ENCODE data around the gene CIAO2B. TPM values are rescaled to one million over a fixed set of nuclear protein-coding genes. Genes with fewer than 3 reads are reported as not detected.

CIAO2B gene
- total and polyA plus RNA-seq, 2 experiments from 2014 or later: 92.4 to 181 TPM

- TF ChIP-seq REST (IDR thresholded peaks at IDR 0.05; ENCODE audit: unreplicated experiment) (no peak), CTCF (conservative IDR thresholded peaks at IDR 0.05; ENCODE audit: low read depth in 2 of 2) (no peak), EZH2phosphoT487 (IDR thresholded peaks at IDR 0.05; ENCODE audit: unreplicated experiment) (no peak), EZH2 (IDR thresholded peaks at IDR 0.05; ENCODE audit: low read depth, unreplicated experiment) (no peak), CREB1 (CRISPR knock-in tag; IDR thresholded peaks at IDR 0.05; ENCODE audit: low read depth) (no peak), ZNF331 (CRISPR knock-in tag; IDR thresholded peaks at IDR 0.05; ENCODE audit: low read depth) (no peak)
Measured at GRCh38 chr16:66894055-66894454, 40.1 kb downstream of the CIAO2B start (continued).

- no peak overlapping the region for H3K4me3 ChIP-seq
- H2AFZ ChIP-seq: no peak overlapping the region
- peaks cover 5% of the 10 kb centered on the region for H3K27me3 Mint-ChIP-seq (ENCODE audit: insufficient read depth, low read depth, poor library complexity)
- no peak for ATAC-seq
- H4K20me1 ChIP-seq (replicated peaks; ENCODE audit: insufficient read depth): no peaks in the 10 kb centered on the region; the same call in 1 of the 2 replicates
- H3K4me1 Mint-ChIP-seq: peaks cover 7% of the 10 kb centered on the region; the same call in 1 of the 3 replicates
- no peak overlapping the region for H3K4me3 Mint-ChIP-seq
- no peaks in the 10 kb centered on the region for H3K36me3 ChIP-seq (ENCODE audit: insufficient read depth)
- no peaks in the 10 kb centered on the region; the same call in 1 of the 2 replicates for H3K4me1 ChIP-seq (ENCODE audit: insufficient read depth)
- no peaks in the 10 kb centered on the region; the same call in 2 of the 3 replicates for H3K9me3 Mint-ChIP-seq
- DNase-seq (ENCODE audit: low spot score): no peak
- no peak overlapping the region for H3K27ac ChIP-seq (ENCODE audit: low read depth)
- 0 out of 2 replicates have a peak, but pooled peaks cover 4% of the 10 kb centered on the region for H3F3A ChIP-seq (replicated peaks; ENCODE audit: low read depth)
- H3K79me2 ChIP-seq (replicated peaks; ENCODE audit: insufficient read depth): 0 out of 2 replicates have a peak, but pooled peaks cover 7% of the 10 kb centered on the region
- H3K27ac Mint-ChIP-seq: no peak overlapping the region
- no peak overlapping the region for H3K4me2 ChIP-seq
- H3K27me3 ChIP-seq (ENCODE audit: insufficient read depth): no peaks in the 10 kb centered on the region
- H3K36me3 Mint-ChIP-seq (ENCODE audit: low read depth): peaks cover 21% of the 10 kb centered on the region; the same call in 2 of the 3 replicates
- no peaks in the 10 kb centered on the region for H3K9me2 ChIP-seq (ENCODE audit: insufficient read depth)
- TF ChIP-seq POLR2AphosphoS5 (IDR thresholded peaks at IDR 0.05; ENCODE audit: low read depth) (no peak), JUNB (IDR thresholded peaks at IDR 0.05; ENCODE audit: unreplicated experiment) (no peak), CREB1 (CRISPR knock-in tag; IDR thresholded peaks at IDR 0.05; ENCODE audit: low read depth) (no peak), NANOG (IDR thresholded peaks at IDR 0.05; ENCODE audit: borderline replicate concordance) (no peak), EZH2 (IDR thresholded peaks at IDR 0.05; ENCODE audit: low read depth, unreplicated experiment) (no peak), CTCF (conservative IDR thresholded peaks at IDR 0.05; ENCODE audit: low read depth in 2 of 2) (no peak), ZNF462 (CRISPR knock-in tag; IDR thresholded peaks at IDR 0.05) (no peak), STAT1 (IDR thresholded peaks at IDR 0.05; ENCODE audit: unreplicated experiment) (no peak)
Measured at GRCh38 chr16:66891797-66892196, 42.4 kb downstream of the CIAO2B start.

Data from GM23338 (cell line).